Cardiac muscle cell (in vitro differentiated cells and primary cell): ENCODE data around the gene GTPBP1. TPM values are rescaled to one million over a fixed set of nuclear protein-coding genes. Genes with fewer than 3 reads are reported as not detected.

Experiments used
- DNase-seq, 2 donors: peaks; one replicate each; pipeline versions ENCODE4 v3.0.0 to v3.0.0-alpha.2; 2010 to 2017; ENCODE audit warnings: low read depth in 1 of 2, low spot score in 1 of 2
- H3K27ac ChIP-seq: fragments of 200-600 bp; sonication (generic); 2 replicates; pipeline ENCODE4 v1.5.1; 2016
- H3K27me3 ChIP-seq: fragments of 200-600 bp; sonication (generic); 2 replicates; pipeline ENCODE4 v1.6.0; 2016; ENCODE audit warnings: control low read depth
- H3K36me3 ChIP-seq: fragments of 200-600 bp; sonication (generic); 2 replicates; pipeline ENCODE4 v1.5.1; 2016; ENCODE audit warnings: control low read depth
- H3K4me1 ChIP-seq: fragments of 200-600 bp; sonication (generic); 2 replicates; pipeline ENCODE4 v1.8.1; 2017; ENCODE audit warnings: low read depth, mild to moderate bottlenecking, mixed run types
- H3K4me3 ChIP-seq: fragments of 200-600 bp; sonication (generic); 2 replicates; pipeline ENCODE4 v1.5.1; 2016; ENCODE audit warnings: mild to moderate bottlenecking
- H3K9me3 ChIP-seq: fragments of 200-600 bp; sonication (generic); 2 replicates; pipeline ENCODE4 v1.5.1; 2017; ENCODE audit warnings: low read depth, mild to moderate bottlenecking, control low read depth
- polyA plus RNA-seq: library from polyadenylated mRNA; unstranded; fragments of >200 nt; fragmentation: Nextera tagmentation; extraction: Ambion mirVana; gene quantifications from 2 replicates; pipeline ENCODE4 v1.2.1, GENCODE V29; 2016
- total RNA-seq: library from RNA; depleted of rRNA; stranded (reverse); fragments of >200 nt; gene quantifications from 2 replicates; pipeline ENCODE4 v1.2.3, GENCODE V29; 2016
- TF ChIP-seq, protein P1 (sequence below): IDR thresholded peaks from 2 replicates; pipeline ENCODE4 v1.5.1; 2012; ENCODE audit warnings: low read depth, mild to moderate bottlenecking, low read length

The GTPBP1 gene
- total and polyA plus RNA-seq, 2 experiments from 2014 or later, result 49.8 to 92.2 TPM

DNA sequence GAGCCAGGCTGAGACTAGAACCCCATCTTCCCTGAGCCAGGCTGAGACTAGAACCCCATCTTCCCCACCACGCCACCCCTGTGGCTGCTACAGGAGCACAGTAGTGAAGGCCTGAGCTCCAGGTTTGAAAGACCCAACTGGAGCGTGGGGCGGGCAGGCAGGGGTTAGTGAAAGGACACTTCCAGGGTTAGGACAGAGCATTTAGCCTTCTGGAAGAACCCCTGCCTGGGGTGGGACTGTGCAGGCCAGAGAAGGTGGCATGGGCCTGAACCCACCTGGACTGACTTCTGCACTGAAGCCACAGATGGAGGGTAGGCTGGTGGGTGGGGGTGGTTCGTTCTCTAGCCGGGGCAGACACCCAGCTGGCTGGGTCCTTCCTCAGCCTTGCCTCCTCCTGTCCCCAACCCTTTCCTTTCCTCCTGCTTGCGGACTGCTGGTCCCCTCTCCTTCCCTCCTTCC is 26.0 kb downstream of the GTPBP1 start:
- Histone ChIP-seq H3K4me3 (no peak overlapping the region), H3K27me3 (no peaks in the 10 kb centered on the region), H3K36me3 (peaks cover 37% of the 10 kb centered on the region), H3K9me3 (no peaks in the 10 kb centered on the region), H3K4me1 (no peaks in the 10 kb centered on the region), H3K27ac (no peak overlapping the region)
- TF ChIP-seq, protein P1, sequence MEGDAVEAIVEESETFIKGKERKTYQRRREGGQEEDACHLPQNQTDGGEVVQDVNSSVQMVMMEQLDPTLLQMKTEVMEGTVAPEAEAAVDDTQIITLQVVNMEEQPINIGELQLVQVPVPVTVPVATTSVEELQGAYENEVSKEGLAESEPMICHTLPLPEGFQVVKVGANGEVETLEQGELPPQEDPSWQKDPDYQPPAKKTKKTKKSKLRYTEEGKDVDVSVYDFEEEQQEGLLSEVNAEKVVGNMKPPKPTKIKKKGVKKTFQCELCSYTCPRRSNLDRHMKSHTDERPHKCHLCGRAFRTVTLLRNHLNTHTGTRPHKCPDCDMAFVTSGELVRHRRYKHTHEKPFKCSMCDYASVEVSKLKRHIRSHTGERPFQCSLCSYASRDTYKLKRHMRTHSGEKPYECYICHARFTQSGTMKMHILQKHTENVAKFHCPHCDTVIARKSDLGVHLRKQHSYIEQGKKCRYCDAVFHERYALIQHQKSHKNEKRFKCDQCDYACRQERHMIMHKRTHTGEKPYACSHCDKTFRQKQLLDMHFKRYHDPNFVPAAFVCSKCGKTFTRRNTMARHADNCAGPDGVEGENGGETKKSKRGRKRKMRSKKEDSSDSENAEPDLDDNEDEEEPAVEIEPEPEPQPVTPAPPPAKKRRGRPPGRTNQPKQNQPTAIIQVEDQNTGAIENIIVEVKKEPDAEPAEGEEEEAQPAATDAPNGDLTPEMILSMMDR, result no peak
- DNase-seq, result no peak

DNA sequence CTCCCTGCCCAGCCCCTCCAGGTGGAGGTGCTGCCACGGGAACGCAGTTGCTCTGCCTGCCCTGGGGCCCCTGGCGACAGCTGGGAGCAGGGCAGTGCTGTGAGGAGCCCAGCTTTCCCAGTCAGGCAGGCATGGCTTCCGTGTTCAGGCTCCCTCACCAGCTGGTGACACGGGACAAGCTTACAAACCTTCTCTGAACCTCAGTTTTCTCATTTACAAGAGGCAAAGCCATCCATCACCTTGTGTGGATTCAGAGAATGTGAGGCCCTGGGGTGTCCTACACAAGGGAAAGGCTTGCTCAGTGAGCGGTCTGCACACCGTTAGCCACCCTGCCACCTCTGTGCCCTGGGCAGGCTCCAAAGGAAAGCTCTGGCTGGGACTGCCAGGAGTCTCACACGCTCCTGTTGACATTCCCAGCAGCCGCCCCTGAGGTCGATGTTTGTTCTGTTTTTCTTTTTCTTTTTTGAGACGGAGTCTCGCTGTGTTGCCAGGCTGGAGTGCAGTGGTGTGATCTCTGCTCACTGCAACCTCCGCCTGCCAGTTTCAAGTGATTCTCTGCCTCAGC is 26.6 kb downstream of the GTPBP1 start:
- no peak overlapping the region for H3K27ac ChIP-seq
- peaks cover 34% of the 10 kb centered on the region for H3K36me3 ChIP-seq
- no peaks in the 10 kb centered on the region for H3K9me3 ChIP-seq

DNA sequence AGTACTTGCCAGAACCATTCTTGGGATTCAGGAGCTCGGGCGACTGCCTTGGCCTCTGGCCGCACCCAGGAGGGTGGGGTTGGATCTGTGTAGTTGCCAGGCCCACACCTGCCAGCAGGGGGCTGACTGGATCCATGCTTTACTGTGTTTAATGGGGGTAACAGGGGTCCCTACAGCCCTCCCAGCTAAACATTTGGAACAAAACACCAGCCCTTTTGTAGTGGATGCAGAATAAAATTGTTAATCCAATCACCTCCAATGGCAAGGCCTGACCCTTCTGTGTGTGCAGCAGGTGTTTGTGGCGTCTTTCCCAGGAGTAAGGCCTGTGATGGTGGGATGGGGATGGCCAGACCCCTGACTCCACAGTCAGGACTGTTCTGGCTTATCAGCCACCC is 27.6 kb downstream of the GTPBP1 start:
- no peaks in the 10 kb centered on the region for H3K27me3 ChIP-seq
- DNase-seq, result peak; percentile 27 to 52
- TF ChIP-seq, protein P1, result peak; percentile 66
- no peak overlapping the region for H3K27ac ChIP-seq
- H3K9me3 ChIP-seq, result no peaks in the 10 kb centered on the region
- no peak overlapping the region for H3K4me3 ChIP-seq
- H3K4me1 ChIP-seq, result no peaks in the 10 kb centered on the region
- H3K36me3 ChIP-seq, result peaks cover 32% of the 10 kb centered on the region

More for the DNA sequence above, 26.6 kb downstream of the GTPBP1 start:
- TF ChIP-seq, protein P1, result no peak
- no peak for DNase-seq
- Histone ChIP-seq H3K4me1 (no peaks in the 10 kb centered on the region), H3K27me3 (no peaks in the 10 kb centered on the region), H3K4me3 (no peak overlapping the region)

DNA sequence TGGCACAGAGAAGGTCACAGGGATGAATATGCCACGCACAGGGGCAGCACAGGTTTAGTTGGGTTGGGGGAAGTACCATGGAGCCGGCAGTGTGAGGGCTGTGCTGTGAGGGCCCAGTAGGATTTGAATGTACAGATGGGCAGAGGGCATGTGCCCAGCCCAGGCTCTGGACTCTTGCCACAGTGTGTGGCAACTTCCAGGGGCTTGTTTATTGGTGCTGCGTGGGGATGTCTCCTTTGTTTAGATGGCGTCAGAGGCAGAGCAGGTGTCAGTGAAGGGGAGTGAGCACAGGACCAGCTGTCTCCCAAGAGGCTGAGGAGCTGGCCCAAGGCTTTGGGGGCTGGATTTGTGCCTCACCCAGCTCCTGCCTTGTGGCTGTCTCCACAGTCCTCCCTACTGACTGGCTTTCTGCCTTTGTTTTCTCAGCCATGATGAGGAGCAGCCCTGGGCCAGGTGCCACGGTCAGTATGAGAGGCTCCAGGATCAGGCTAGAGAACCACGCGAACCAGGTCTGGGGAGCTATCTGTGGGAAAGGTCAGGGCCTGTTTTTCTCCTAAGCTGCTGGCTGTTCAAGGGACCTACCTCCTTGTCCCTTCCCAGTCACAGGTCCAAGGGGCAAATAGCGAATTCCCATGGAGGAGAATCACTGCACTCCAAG is 28.1 kb downstream of the GTPBP1 start:
- H3K4me3 ChIP-seq, result no peak overlapping the region
- no peaks in the 10 kb centered on the region for H3K27me3 ChIP-seq
- no peaks in the 10 kb centered on the region for H3K4me1 ChIP-seq
- TF ChIP-seq, protein P1, result no peak
- peak in 1 of 2 donors; percentile 14 for DNase-seq
- peaks cover 29% of the 10 kb centered on the region for H3K36me3 ChIP-seq
- H3K9me3 ChIP-seq, result no peaks in the 10 kb centered on the region
- peak overlapping the region; percentile 51 for H3K27ac ChIP-seq

DNA sequence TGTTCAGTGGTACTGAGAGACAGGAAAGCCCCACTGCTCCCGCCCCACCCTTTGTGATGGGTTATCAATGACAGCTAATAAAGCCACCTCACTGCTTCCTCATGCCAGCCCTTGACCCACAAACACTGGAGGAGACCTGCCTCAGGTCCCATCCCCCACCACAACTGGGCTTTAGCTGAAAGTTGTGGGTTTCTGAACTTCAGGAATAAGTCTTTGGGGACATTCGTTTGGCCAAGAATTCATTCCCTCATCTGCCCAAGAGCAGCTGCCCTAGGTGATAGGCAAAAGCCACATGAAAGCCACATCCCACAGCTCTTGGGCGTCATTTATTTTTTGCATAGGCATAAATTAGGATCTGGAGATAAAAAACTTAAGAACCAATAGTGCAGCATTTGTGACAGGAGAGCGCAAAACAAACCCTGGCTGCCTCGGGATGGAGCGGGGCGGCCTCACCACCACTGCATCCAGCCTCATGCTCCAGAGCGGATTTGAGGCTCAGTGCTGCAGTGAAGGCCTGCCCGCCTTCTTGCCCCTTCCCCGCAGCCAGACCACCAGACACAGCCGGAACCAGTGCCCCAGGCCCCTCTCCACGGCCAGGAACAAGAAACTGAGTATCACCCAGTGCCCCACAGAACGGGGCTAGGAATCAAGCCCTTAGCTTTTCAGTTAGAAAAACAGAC is 28.8 kb downstream of the GTPBP1 start:
- peak overlapping the region; percentile 51 for H3K27ac ChIP-seq
- DNase-seq, result no peak
- peaks cover 28% of the 10 kb centered on the region for H3K36me3 ChIP-seq

More for the DNA sequence above, 28.8 kb downstream of the GTPBP1 start:
- no peak overlapping the region for H3K4me3 ChIP-seq
- H3K9me3 ChIP-seq, result no peaks in the 10 kb centered on the region
- TF ChIP-seq, protein P1, result no peak
- H3K27me3 ChIP-seq, result no peaks in the 10 kb centered on the region
- no peaks in the 10 kb centered on the region for H3K4me1 ChIP-seq
